Measurements from ENCODE around the gene ERBB2. TPM values are rescaled to one million over a fixed set of nuclear protein-coding genes. Genes with fewer than 3 reads are reported as not detected.
A peak's percentile ranks its signal among the peaks of the same experiment; 100 is the strongest.

The ERBB2 gene
- total and polyA plus RNA-seq, 2 of the 13 experiments (the other 11 are each of a cell fraction or from before 2014, with no cell fraction given) = 57.7 to 64.1 TPM

DNA sequence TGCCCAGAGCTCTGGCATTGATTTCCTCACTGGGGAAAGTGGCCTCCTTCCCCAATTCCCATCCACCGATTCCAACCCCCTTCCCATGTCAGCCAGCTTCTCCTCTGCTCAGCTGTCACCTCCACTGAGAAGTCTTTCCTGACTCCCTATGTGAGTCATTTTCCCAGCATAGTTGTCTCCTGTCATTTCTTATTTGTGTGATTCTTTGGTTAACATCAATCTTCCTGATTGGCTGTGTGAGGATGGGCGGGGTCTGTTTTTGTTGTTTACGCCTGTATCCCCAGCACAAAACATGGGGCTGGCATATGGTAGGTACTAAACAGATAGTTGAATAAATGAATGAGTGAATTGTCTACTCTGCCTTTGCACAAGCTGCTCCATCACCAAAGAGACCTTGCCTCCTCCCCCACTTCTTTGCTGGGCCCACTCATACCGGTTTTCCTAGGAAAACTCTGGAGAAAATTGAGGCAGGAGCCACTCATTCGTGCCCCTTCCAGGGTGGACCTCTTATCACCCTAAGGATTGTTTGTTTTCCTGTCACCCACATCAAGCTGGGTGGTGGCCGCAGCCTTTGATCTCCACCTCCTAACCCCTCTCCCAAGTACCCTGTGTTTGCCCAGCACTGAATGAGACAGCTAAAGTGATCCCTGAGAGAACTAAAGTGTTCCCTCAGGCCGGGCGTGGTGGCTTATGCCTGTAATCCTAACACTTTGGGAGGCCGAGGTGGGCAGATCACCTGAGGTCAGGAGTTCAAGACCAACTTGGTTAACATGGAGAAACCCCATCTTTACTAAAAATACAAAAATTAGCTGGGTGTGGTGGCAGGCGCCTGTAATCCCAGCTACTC, 36.7 kb downstream of the ERBB2 start (continued):
- no peak; the same call in 1 of the 2 replicates for TF ChIP-seq ZNF574 (CRISPR knock-in tag; IDR thresholded peaks at IDR 0.05)
- TF ChIP-seq CREB1 (IDR thresholded peaks at IDR 0.05) = no peak
- TF ChIP-seq CREB1 (CRISPR knock-in tag; IDR thresholded peaks at IDR 0.05) = peak; percentile 64; the same call in 1 of the 2 replicates
- TF ChIP-seq GABPB1 (CRISPR knock-in tag; IDR thresholded peaks at IDR 0.05) = no peak
- no peak for TF ChIP-seq MZF1 (CRISPR knock-in tag; IDR thresholded peaks at IDR 0.05; ENCODE audit: borderline replicate concordance)
- TF ChIP-seq ZNF549 (CRISPR knock-in tag; IDR thresholded peaks at IDR 0.05) = no peak
- TF ChIP-seq ESRRA (CRISPR knock-in tag; IDR thresholded peaks at IDR 0.05; ENCODE audit: low read depth) = no peak
- TF ChIP-seq SNRNP70 (IDR thresholded peaks at IDR 0.05; ENCODE audit: low read depth, low read length) = no peak
- no peak for TF ChIP-seq BATF2 (CRISPR knock-in tag; IDR thresholded peaks at IDR 0.05)
- no peak for TF ChIP-seq IRF9 (CRISPR knock-in tag; IDR thresholded peaks at IDR 0.05; ENCODE audit: borderline replicate concordance)
- TF ChIP-seq ZNF7 (CRISPR knock-in tag; IDR thresholded peaks at IDR 0.05) = no peak
- TF ChIP-seq ZBTB21 (CRISPR knock-in tag; IDR thresholded peaks at IDR 0.05) = no peak
- TF ChIP-seq, protein P1, sequence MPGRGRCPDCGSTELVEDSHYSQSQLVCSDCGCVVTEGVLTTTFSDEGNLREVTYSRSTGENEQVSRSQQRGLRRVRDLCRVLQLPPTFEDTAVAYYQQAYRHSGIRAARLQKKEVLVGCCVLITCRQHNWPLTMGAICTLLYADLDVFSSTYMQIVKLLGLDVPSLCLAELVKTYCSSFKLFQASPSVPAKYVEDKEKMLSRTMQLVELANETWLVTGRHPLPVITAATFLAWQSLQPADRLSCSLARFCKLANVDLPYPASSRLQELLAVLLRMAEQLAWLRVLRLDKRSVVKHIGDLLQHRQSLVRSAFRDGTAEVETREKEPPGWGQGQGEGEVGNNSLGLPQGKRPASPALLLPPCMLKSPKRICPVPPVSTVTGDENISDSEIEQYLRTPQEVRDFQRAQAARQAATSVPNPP (CRISPR knock-in tag; IDR thresholded peaks at IDR 0.05) = no peak
- TF ChIP-seq NFKB2 (CRISPR knock-in tag; IDR thresholded peaks at IDR 0.05; ENCODE audit: borderline replicate concordance) = no peak
- TF ChIP-seq TP53 (CRISPR knock-in tag; conservative IDR thresholded peaks at IDR 0.05) = no peak
- TF ChIP-seq, protein P2, sequence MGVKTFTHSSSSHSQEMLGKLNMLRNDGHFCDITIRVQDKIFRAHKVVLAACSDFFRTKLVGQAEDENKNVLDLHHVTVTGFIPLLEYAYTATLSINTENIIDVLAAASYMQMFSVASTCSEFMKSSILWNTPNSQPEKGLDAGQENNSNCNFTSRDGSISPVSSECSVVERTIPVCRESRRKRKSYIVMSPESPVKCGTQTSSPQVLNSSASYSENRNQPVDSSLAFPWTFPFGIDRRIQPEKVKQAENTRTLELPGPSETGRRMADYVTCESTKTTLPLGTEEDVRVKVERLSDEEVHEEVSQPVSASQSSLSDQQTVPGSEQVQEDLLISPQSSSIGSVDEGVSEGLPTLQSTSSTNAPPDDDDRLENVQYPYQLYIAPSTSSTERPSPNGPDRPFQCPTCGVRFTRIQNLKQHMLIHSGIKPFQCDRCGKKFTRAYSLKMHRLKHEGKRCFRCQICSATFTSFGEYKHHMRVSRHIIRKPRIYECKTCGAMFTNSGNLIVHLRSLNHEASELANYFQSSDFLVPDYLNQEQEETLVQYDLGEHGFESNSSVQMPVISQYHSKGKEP (CRISPR knock-in tag; IDR thresholded peaks at IDR 0.05) = no peak
- TF ChIP-seq ZNF281 (CRISPR knock-in tag; IDR thresholded peaks at IDR 0.05; ENCODE audit: borderline replicate concordance) = peak; percentile 79; the same call in 1 of the 2 replicates
